Measurements from ENCODE around the gene ARHGEF16. TPM values are rescaled to one million over a fixed set of nuclear protein-coding genes. Genes with fewer than 3 reads are reported as not detected.

The ARHGEF16 gene
- polyA plus RNA-seq, 1 experiment: 0.04 TPM

DNA sequence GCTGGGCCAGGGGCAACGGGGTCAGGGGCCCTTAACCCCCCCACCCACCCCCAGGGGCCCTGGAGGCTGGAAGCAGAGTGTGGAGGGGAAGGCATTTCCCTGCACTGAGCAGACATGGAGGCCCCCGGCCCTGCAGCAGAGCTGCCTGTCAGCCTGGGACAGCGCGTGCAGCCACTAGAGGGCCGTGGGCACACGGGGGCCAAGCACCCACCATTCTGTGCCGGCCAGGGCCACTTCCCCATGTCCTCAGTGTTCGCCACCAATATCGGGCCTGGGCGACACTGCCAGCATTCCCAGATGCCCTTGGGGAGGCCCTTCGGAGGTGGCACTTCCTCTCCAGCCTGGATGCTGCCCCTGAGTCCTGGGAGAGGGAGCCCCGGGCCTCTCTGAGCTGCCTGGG is 23.2 kb upstream of the ARHGEF16 start:
- CTCF ChIA-PET: no interaction called here
- no peak for DNase-seq (ENCODE audit: low read depth)
- POLR2A ChIA-PET: no interaction called here

DNA sequence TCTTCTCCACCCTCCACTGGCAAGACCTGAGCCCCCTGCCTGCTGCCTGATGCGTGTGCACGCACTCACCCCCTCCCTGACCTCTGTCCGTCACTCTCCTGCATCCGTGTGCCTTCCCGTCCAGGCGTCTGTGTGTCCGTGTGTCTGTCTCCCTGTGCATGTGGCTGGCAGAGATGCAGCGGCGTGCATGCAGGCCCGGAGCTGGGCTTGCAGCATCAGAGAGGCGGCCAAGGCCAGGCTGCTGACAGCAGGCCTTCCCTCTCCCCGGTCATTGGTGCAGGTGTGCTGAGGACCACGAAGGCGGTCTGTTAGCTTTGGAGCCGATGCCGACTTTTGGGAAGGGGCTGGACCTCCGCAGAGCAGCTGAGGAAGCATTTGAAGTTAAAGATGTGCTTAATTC is 22.8 kb upstream of the ARHGEF16 start:
- no peaks in the 10 kb centered on the region for H3K27me3 ChIP-seq (ENCODE audit: control insufficient read depth, insufficient read depth, low read length)
- no peak for DNase-seq (ENCODE audit: low read depth)
- no peak overlapping the region for H3K4me3 ChIP-seq (ENCODE audit: low read depth, low read length)
- CTCF ChIA-PET: interaction anchor here (0.6 kb wide), 1 partner anchor 255 kb away, joined by 3 read pairs; no protein-coding TSS in a partner anchor
- H3K36me3 ChIP-seq (ENCODE audit: control insufficient read depth, insufficient read depth, low read length): no peaks in the 10 kb centered on the region
- POLR2A ChIA-PET: no interaction called here
- TF ChIP-seq, protein P1, sequence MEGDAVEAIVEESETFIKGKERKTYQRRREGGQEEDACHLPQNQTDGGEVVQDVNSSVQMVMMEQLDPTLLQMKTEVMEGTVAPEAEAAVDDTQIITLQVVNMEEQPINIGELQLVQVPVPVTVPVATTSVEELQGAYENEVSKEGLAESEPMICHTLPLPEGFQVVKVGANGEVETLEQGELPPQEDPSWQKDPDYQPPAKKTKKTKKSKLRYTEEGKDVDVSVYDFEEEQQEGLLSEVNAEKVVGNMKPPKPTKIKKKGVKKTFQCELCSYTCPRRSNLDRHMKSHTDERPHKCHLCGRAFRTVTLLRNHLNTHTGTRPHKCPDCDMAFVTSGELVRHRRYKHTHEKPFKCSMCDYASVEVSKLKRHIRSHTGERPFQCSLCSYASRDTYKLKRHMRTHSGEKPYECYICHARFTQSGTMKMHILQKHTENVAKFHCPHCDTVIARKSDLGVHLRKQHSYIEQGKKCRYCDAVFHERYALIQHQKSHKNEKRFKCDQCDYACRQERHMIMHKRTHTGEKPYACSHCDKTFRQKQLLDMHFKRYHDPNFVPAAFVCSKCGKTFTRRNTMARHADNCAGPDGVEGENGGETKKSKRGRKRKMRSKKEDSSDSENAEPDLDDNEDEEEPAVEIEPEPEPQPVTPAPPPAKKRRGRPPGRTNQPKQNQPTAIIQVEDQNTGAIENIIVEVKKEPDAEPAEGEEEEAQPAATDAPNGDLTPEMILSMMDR (IDR thresholded peaks at IDR 0.05; ENCODE audit: insufficient read depth, low read depth, low read length): no peak

More for the DNA sequence above, 23.2 kb upstream of the ARHGEF16 start:
- H3K36me3 ChIP-seq (ENCODE audit: control insufficient read depth, insufficient read depth, low read length): no peaks in the 10 kb centered on the region
- H3K4me3 ChIP-seq (ENCODE audit: low read depth, low read length): no peak overlapping the region
- H3K27me3 ChIP-seq (ENCODE audit: control insufficient read depth, insufficient read depth, low read length): no peaks in the 10 kb centered on the region
- TF ChIP-seq, protein P1 (IDR thresholded peaks at IDR 0.05; ENCODE audit: insufficient read depth, low read depth, low read length): peak; percentile 31

DNA sequence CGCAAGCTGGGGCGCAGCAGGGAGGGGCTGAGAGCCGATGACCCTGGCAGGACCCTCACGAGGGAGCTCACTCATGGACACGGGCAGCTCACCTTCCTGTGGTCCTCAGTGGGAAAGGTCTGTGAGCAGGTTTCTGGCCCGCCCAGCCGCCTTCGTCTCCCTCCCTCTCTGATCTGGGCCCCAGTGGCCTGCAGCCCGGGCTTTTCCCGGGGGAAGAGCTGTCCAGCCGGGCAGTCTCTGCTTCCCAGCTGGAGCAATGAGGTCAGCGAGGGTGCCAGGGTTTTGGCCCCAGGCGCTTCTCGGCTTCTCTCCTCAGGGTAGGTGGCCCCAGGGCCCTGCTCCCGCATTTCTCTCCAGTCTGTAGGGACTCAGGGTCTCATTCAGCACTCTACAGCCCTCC is 22.2 kb upstream of the ARHGEF16 start:
- CTCF ChIA-PET: interaction anchor here (0.6 kb wide), 1 partner anchor 254 kb away, joined by 3 read pairs; no protein-coding TSS in a partner anchor
- no peak for DNase-seq (ENCODE audit: low read depth)
- TF ChIP-seq, protein P1 (IDR thresholded peaks at IDR 0.05; ENCODE audit: insufficient read depth, low read depth, low read length): no peak

DNA sequence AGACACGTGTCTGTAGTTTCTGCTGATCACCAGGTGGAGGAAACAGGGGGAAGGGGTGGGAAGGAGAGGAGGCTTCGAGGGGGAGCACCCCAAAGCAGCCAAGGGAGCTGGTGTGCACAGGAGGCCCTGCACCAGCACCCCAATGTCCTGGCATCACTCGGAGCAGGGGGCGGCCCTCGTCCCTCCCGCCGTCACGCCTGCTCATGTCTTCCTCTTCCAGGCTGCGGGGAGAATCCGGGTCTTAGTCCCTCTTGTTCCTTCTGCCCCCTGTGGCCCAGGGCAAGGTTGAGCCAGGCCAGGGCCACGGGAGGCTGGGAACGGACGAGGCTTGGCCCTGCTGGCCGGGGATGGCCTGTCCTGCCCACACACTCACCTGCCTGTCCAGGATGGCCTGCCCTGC is 21.4 kb upstream of the ARHGEF16 start:
- no peaks in the 10 kb centered on the region for H3K36me3 ChIP-seq (ENCODE audit: control insufficient read depth, insufficient read depth, low read length)

More for the DNA sequence above, 22.2 kb upstream of the ARHGEF16 start:
- H3K27me3 ChIP-seq (ENCODE audit: control insufficient read depth, insufficient read depth, low read length): peaks cover 2% of the 10 kb centered on the region; the same call in 1 of the 2 replicates
- no peak overlapping the region for H3K4me3 ChIP-seq (ENCODE audit: low read depth, low read length)
- H3K36me3 ChIP-seq (ENCODE audit: control insufficient read depth, insufficient read depth, low read length): no peaks in the 10 kb centered on the region
- POLR2A ChIA-PET: no interaction called here

DNA sequence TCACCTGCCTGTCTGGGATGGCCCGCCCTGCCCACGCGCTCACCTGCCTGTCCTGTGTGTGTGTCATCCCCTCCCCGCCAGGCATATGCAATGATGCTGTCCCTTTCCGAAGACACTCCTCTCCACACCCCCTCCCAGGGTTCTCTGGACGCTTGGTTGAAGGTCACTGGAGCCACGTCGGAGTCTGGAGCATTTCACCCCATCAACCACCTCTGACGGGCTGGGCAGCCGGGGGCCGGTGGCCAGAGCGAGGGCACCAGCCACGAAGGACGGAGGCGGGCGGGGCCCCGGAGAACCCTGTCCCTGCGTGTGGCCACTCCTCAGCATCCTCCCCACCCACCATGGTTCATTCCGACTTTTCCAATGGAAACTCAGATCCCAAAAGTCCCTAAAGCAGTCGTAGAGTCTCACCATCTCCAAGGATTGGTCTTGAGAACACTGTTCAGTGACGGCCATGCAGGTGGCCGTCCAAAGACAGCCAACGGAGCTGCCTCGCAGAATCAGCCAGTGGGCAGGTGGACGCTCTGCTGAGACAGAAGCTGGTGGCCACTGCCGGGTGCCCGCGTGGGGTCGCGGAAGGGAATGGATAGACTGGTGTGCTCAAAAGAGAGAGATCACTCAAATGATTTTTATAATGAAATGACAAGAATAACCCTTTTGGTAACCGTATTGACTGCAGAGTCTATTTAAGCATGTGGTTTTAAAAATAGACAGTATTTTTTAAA is 20.7 kb upstream of the ARHGEF16 start:
- POLR2A ChIA-PET: no interaction called here
- Histone ChIP-seq H3K36me3 (ENCODE audit: control insufficient read depth, insufficient read depth, low read length) (no peaks in the 10 kb centered on the region), H3K4me3 (ENCODE audit: low read depth, low read length) (no peak overlapping the region), H3K27me3 (ENCODE audit: control insufficient read depth, insufficient read depth, low read length) (peaks cover 3% of the 10 kb centered on the region; the same call in 1 of the 2 replicates)
- no peak for DNase-seq (ENCODE audit: low read depth)
- CTCF ChIA-PET: no interaction called here
- TF ChIP-seq, protein P1 (IDR thresholded peaks at IDR 0.05; ENCODE audit: insufficient read depth, low read depth, low read length): no peak

More for the DNA sequence above, 21.4 kb upstream of the ARHGEF16 start:
- POLR2A ChIA-PET: no interaction called here
- CTCF ChIA-PET: no interaction called here
- TF ChIP-seq, protein P1 (IDR thresholded peaks at IDR 0.05; ENCODE audit: insufficient read depth, low read depth, low read length): no peak
- peaks cover 3% of the 10 kb centered on the region; the same call in 1 of the 2 replicates for H3K27me3 ChIP-seq (ENCODE audit: control insufficient read depth, insufficient read depth, low read length)
- DNase-seq (ENCODE audit: low read depth): no peak
- H3K4me3 ChIP-seq (ENCODE audit: low read depth, low read length): no peak overlapping the region

Data from BJ (cell line).